Fibroblast of lung (primary cell): ENCODE measurements around the gene MON1B. TPM values are rescaled to one million over a fixed set of nuclear protein-coding genes. Genes with fewer than 3 reads are reported as not detected.

Source experiments
- DNase-seq, 2 donors: peaks; one replicate each; pipeline versions ENCODE4 v3.0.0 to v3.0.0-alpha.2; 2010; ENCODE audit warnings: low read depth in 2 of 2
- H2AFZ ChIP-seq: 2 replicates; pipeline ENCODE4 v1.5.1; 2012; ENCODE audit warnings: low read length, control low read depth, inconsistent platforms
- H3K27ac ChIP-seq: 2 replicates; pipeline ENCODE4 v1.5.1; 2011; ENCODE audit warnings: low read length, control low read depth; ENCODE audit not compliant: insufficient read depth
- H3K27me3 ChIP-seq: 2 replicates; pipeline ENCODE4 v1.5.1; 2011; ENCODE audit warnings: mild to moderate bottlenecking, low read length; ENCODE audit not compliant: control insufficient read depth, insufficient read depth
- H3K36me3 ChIP-seq: 2 replicates; pipeline ENCODE4 v1.5.1; 2011; ENCODE audit warnings: low read length; ENCODE audit not compliant: control insufficient read depth, insufficient read depth
- H3K4me1 ChIP-seq: 2 replicates; pipeline ENCODE4 v1.5.1; 2011; ENCODE audit warnings: low read length; ENCODE audit not compliant: control insufficient read depth, insufficient read depth; ENCODE audit errors: extremely low read depth
- H3K4me2 ChIP-seq: 2 replicates; pipeline ENCODE4 v1.5.1; 2011; ENCODE audit warnings: low read length, control low read depth; ENCODE audit not compliant: insufficient read depth; ENCODE audit errors: extremely low read depth
- H3K4me3 ChIP-seq, 4 experiments: fragments of 200-600 bp in 1 of 4; sonication (generic) in 1 of 4; replicated peaks in 1 of 4; 2 replicates each; pipeline ENCODE4 v1.5.1; 2011 to 2016; ENCODE audit warnings: low read length in 4 of 4, low read depth in 3 of 4, mild to moderate bottlenecking in 3 of 4, control low read depth in 2 of 4, inconsistent platforms in 1 of 4, mixed read lengths in 1 of 4; ENCODE audit not compliant: insufficient read depth in 1 of 4; ENCODE audit errors: control extremely low read depth in 1 of 4
- H3K79me2 ChIP-seq: 2 replicates; pipeline ENCODE4 v1.5.1; 2012; ENCODE audit warnings: mild to moderate bottlenecking, low read length, inconsistent platforms; ENCODE audit not compliant: control insufficient read depth, insufficient read depth
- H3K9ac ChIP-seq: 2 replicates; pipeline ENCODE4 v1.5.1; 2011; ENCODE audit warnings: mild to moderate bottlenecking, low read length, control low read depth; ENCODE audit not compliant: insufficient read depth
- H3K9me3 ChIP-seq: 2 replicates; pipeline ENCODE4 v1.5.1; 2012; ENCODE audit warnings: low read depth, low read length; ENCODE audit not compliant: control insufficient read depth, insufficient read depth
- H4K20me1 ChIP-seq: 2 replicates; pipeline ENCODE4 v1.5.1; 2011; ENCODE audit warnings: low read length; ENCODE audit not compliant: control insufficient read depth, insufficient read depth; ENCODE audit errors: extremely low read depth
- CTCF ChIP-seq, 2 donors: IDR thresholded peaks in 1 of 2; conservative IDR thresholded peaks in 1 of 2; 1 replicate in 1 of 2; 2 replicates in 1 of 2; pipeline ENCODE4 v1.5.1; 2011 to 2012; ENCODE audit warnings: low read length in 2 of 2, control low read depth in 1 of 2, inconsistent platforms in 1 of 2, low read depth in 1 of 2, mild to moderate bottlenecking in 1 of 2
- EZH2 ChIP-seq: IDR thresholded peaks from 2 replicates; pipeline ENCODE4 v1.5.1; 2012; ENCODE audit warnings: low read length, control low read depth, mild to moderate bottlenecking; ENCODE audit errors: missing control alignments
- polyA plus RNA-seq, 2 donors: library from polyadenylated mRNA; depleted of rRNA in 1 of 2; stranded (reverse) in 1 of 2; unstranded in 1 of 2; fragments of >200 nt; gene quantifications; 2 replicates each; pipeline ENCODE4 v1.2.1, GENCODE V29; 2011 to 2012; ENCODE audit warnings: missing spikeins in 1 of 2
- total RNA-seq: library from RNA; depleted of rRNA; stranded (reverse); fragments of >200 nt; gene quantifications from 2 replicates; pipeline ENCODE4 v1.2.1, GENCODE V29; 2014

The MON1B gene
- total and polyA plus RNA-seq, 2 donors (not counting 1 experiment from before 2014, with no cell fraction given): 7.3 to 12.7 TPM

GRCh38 chr16:77214411-77215138, 23.6 kb downstream of the MON1B start:
- no peaks in the 10 kb centered on the region for H3K79me2 ChIP-seq
- peaks cover 7% of the 10 kb centered on the region for H3K4me1 ChIP-seq
- H3K9ac ChIP-seq: no peak overlapping the region
- no peak overlapping the region for H3K27ac ChIP-seq
- H3K27me3 ChIP-seq: no peaks in the 10 kb centered on the region
- H3K9me3 ChIP-seq: no peaks in the 10 kb centered on the region
- no peak overlapping the region for H3K4me3 ChIP-seq
- TF ChIP-seq CTCF (conservative IDR thresholded peaks at IDR 0.05 in 1 of 2, IDR thresholded peaks at IDR 0.05 in 1 of 2; ENCODE audit: low read depth in 1 of 2, low read length in 2 of 2) (no peak), EZH2 (no peak)
- no peak overlapping the region for H2AFZ ChIP-seq
- H3K4me2 ChIP-seq: no peak overlapping the region
- peak in 1 of 2 donors; percentile 8 for DNase-seq
- H3K36me3 ChIP-seq: no peaks in the 10 kb centered on the region
- H4K20me1 ChIP-seq: no peaks in the 10 kb centered on the region

- no peaks in the 10 kb centered on the region for H3K27me3 ChIP-seq
- H3K4me3 ChIP-seq: no peak overlapping the region
- no peaks in the 10 kb centered on the region for H3K36me3 ChIP-seq
- H2AFZ ChIP-seq: no peak overlapping the region
- TF ChIP-seq EZH2: no peak
- no peak for TF ChIP-seq CTCF (conservative IDR thresholded peaks at IDR 0.05 in 1 of 2, IDR thresholded peaks at IDR 0.05 in 1 of 2; ENCODE audit: low read depth in 1 of 2, low read length in 2 of 2)
- no peaks in the 10 kb centered on the region for H4K20me1 ChIP-seq
- H3K27ac ChIP-seq: no peak overlapping the region
- no peaks in the 10 kb centered on the region for H3K4me1 ChIP-seq
- no peak overlapping the region for H3K4me2 ChIP-seq
- H3K79me2 ChIP-seq: no peaks in the 10 kb centered on the region
- H3K9ac ChIP-seq: no peak overlapping the region
- H3K9me3 ChIP-seq: no peaks in the 10 kb centered on the region
- DNase-seq: no peak
These were observed 28.4 kb downstream of the MON1B start for GRCh38 chr16:77219437-77219836.

GRCh38 chr16:77220427-77220826, 29.4 kb downstream of the MON1B start:
- H3K4me1 ChIP-seq: no peaks in the 10 kb centered on the region
- H4K20me1 ChIP-seq: no peaks in the 10 kb centered on the region
- H3K4me3 ChIP-seq: no peak overlapping the region
- no peak for TF ChIP-seq EZH2
- no peak for TF ChIP-seq CTCF (conservative IDR thresholded peaks at IDR 0.05 in 1 of 2, IDR thresholded peaks at IDR 0.05 in 1 of 2; ENCODE audit: low read depth in 1 of 2, low read length in 2 of 2)
- no peak overlapping the region for H2AFZ ChIP-seq
- no peaks in the 10 kb centered on the region for H3K36me3 ChIP-seq
- no peaks in the 10 kb centered on the region for H3K79me2 ChIP-seq
- H3K27me3 ChIP-seq: peaks cover 3% of the 10 kb centered on the region
- no peak overlapping the region for H3K9ac ChIP-seq
- no peak overlapping the region for H3K27ac ChIP-seq
- no peaks in the 10 kb centered on the region for H3K9me3 ChIP-seq
- no peak for DNase-seq
- H3K4me2 ChIP-seq: no peak overlapping the region
